Measurements from ENCODE around the gene SUCLA2. TPM values are rescaled to one million over a fixed set of nuclear protein-coding genes. Genes with fewer than 3 reads are reported as not detected.

Gene SUCLA2
- total and polyA plus RNA-seq, 2 donors (not counting 3 experiments of a cell fraction or from before 2014, with no cell fraction given) = 13.6 to 37.0 TPM

- no peak for DNase-seq (ENCODE audit: low read depth, low spot score)
- ChIA-PET CTCF (no interaction called here), POLR2A (interaction anchor here (0.9 kb wide), 1 partner anchor 38 kb away, joined by 3 read pairs; no protein-coding TSS in a partner anchor)
- H2AFZ ChIP-seq (ENCODE audit: low read depth, low read length) = no peak overlapping the region
- H3K9ac ChIP-seq (replicated peaks; ENCODE audit: extremely low read depth, insufficient read depth, low read length) = no peak overlapping the region
- no peak for TF ChIP-seq MYC (IDR thresholded peaks at IDR 0.05; ENCODE audit: low read depth, low read length)
- dilution Hi-C loops (cut with MboI; ENCODE audit: extremely low pct_ligation_motif_present, low sequenced_read_pairs) = no loop called here
- no peaks in the 10 kb centered on the region for H4K20me1 ChIP-seq (replicated peaks; ENCODE audit: control insufficient read depth, extremely low read depth, insufficient read depth, low read length)
- no peaks in the 10 kb centered on the region for H3K27me3 ChIP-seq (ENCODE audit: control insufficient read depth in 2 of 2, insufficient read depth in 2 of 2, low read length in 2 of 2)
- no peak overlapping the region for H3K4me3 ChIP-seq (replicated peaks in 1 of 3; ENCODE audit: insufficient read depth in 1 of 3, low read depth in 1 of 3, low read length in 3 of 3)
- H3K4me1 ChIP-seq (ENCODE audit: control insufficient read depth, extremely low read depth, insufficient read depth, low read length) = peaks cover 28% of the 10 kb centered on the region
- peaks cover 4% of the 10 kb centered on the region for H3K79me2 ChIP-seq (ENCODE audit: control insufficient read depth, insufficient read depth, low read length)
- BruUV-seq (replicated peaks) = no TSS peak
- H3K36me3 ChIP-seq (ENCODE audit: control insufficient read depth in 2 of 2, extremely low read depth in 1 of 2, insufficient read depth in 2 of 2, low read length in 2 of 2) = peaks cover 2 to 3% of the 10 kb centered on the region in 2 experiments
- no peak overlapping the region for H3K4me2 ChIP-seq (ENCODE audit: insufficient read depth, low read length)
- H3K9me1 ChIP-seq (replicated peaks; ENCODE audit: control insufficient read depth, extremely low read depth, insufficient read depth, low read length) = no peaks in the 10 kb centered on the region
- H3K9me3 ChIP-seq (replicated peaks; ENCODE audit: control insufficient read depth, insufficient read depth, low read length) = no peaks in the 10 kb centered on the region
- intact Hi-C loops (cut with micrococcal nuclease) = no loop called here
- no peak overlapping the region for H3K27ac ChIP-seq (ENCODE audit: insufficient read depth, low read depth, low read length)
- no peak for FAIRE-seq
Measured at GRCh38 chr13:48040896-48041295, 39.8 kb upstream of the SUCLA2 start.

GRCh38 chr13:48040049-48040448, 39.0 kb upstream of the SUCLA2 start:
- no peak for FAIRE-seq
- Histone ChIP-seq H4K20me1 (replicated peaks; ENCODE audit: control insufficient read depth, extremely low read depth, insufficient read depth, low read length) (no peaks in the 10 kb centered on the region), H3K36me3 (ENCODE audit: control insufficient read depth in 2 of 2, extremely low read depth in 1 of 2, insufficient read depth in 2 of 2, low read length in 2 of 2) (peaks cover 2 to 3% of the 10 kb centered on the region in 2 experiments), H3K9ac (replicated peaks; ENCODE audit: extremely low read depth, insufficient read depth, low read length) (no peak overlapping the region), H3K4me2 (ENCODE audit: insufficient read depth, low read length) (no peak overlapping the region), H3K4me3 (replicated peaks in 1 of 3; ENCODE audit: insufficient read depth in 1 of 3, low read depth in 1 of 3, low read length in 3 of 3) (no peak overlapping the region), H3K27me3 (ENCODE audit: control insufficient read depth in 2 of 2, insufficient read depth in 2 of 2, low read length in 2 of 2) (no peaks in the 10 kb centered on the region), H3K9me3 (replicated peaks; ENCODE audit: control insufficient read depth, insufficient read depth, low read length) (no peaks in the 10 kb centered on the region), H3K9me1 (replicated peaks; ENCODE audit: control insufficient read depth, extremely low read depth, insufficient read depth, low read length) (no peaks in the 10 kb centered on the region), H3K27ac (ENCODE audit: insufficient read depth, low read depth, low read length) (no peak overlapping the region), H3K4me1 (ENCODE audit: control insufficient read depth, extremely low read depth, insufficient read depth, low read length) (peaks cover 28% of the 10 kb centered on the region), H3K79me2 (ENCODE audit: control insufficient read depth, insufficient read depth, low read length) (peaks cover 4% of the 10 kb centered on the region), H2AFZ (ENCODE audit: low read depth, low read length) (no peak overlapping the region)
- no TSS peak for BruUV-seq (replicated peaks)
- TF ChIP-seq EZH2 (IDR thresholded peaks at IDR 0.05; ENCODE audit: borderline replicate concordance, low read depth, low read length, severe bottlenecking) = no peak
- TF ChIP-seq MAX (IDR thresholded peaks at IDR 0.05; ENCODE audit: insufficient read depth, insufficient read length) = no peak
- TF ChIP-seq JUN (IDR thresholded peaks at IDR 0.05; ENCODE audit: borderline replicate concordance, insufficient read depth, insufficient read length, low read depth) = no peak
- TF ChIP-seq MYC (IDR thresholded peaks at IDR 0.05; ENCODE audit: low read depth, low read length) = no peak
- POLR2A ChIA-PET = interaction anchor here (0.9 kb wide), 1 partner anchor 39 kb away, joined by 3 read pairs; no protein-coding TSS in a partner anchor
- CTCF ChIA-PET = interaction anchor here (2.0 kb wide), 1 partner anchor 39 kb away, joined by 6 read pairs; no protein-coding TSS in a partner anchor
- no peak for DNase-seq (ENCODE audit: low read depth, low spot score)
- dilution Hi-C loops (cut with MboI; ENCODE audit: extremely low pct_ligation_motif_present, low sequenced_read_pairs) (no loop called here), intact Hi-C loops (cut with micrococcal nuclease) (no loop called here)

Data from endothelial cell of umbilical vein (primary cell).